ENCODE data around the gene DEDD. TPM values are rescaled to one million over a fixed set of nuclear protein-coding genes. Genes with fewer than 3 reads are reported as not detected.

Gene DEDD
- total and polyA plus RNA-seq, 2 of the 4 experiments (the other 2 are of a cell fraction): 40.2 to 47.9 TPM

GRCh38 chr1:161082996-161083747 is 49.3 kb downstream of the DEDD start:
- Histone ChIP-seq H4K8ac (ENCODE audit: low read depth in 2 of 2, low read length in 2 of 2) (peak overlapping the region; percentile 55 to 78), H3K9me3 (ENCODE audit: control insufficient read depth, insufficient read depth, low read length) (no peaks in the 10 kb centered on the region), H3K9me1 (ENCODE audit: insufficient read depth, low read length) (peaks cover 22% of the 10 kb centered on the region), H4K91ac (ENCODE audit: insufficient read depth, low read depth, low read length) (peak overlapping the region; percentile 69), H3K56ac (ENCODE audit: extremely low read depth, insufficient read depth, low read length) (no peak overlapping the region), H2BK20ac (ENCODE audit: low read depth, low read length) (peak overlapping the region; percentile 58; the same call in 1 of the 2 replicates), H3K4ac (ENCODE audit: low read depth, low read length) (peak overlapping the region; percentile 71), H3K23ac (ENCODE audit: low read depth, low read length) (no peak overlapping the region), H2AK5ac (ENCODE audit: low read depth, low read length) (peak overlapping the region; percentile 62; the same call in 1 of the 2 replicates), H2BK15ac (ENCODE audit: low read depth, low read length) (peak overlapping the region; percentile 8; the same call in 2 of the 3 replicates), H3K4me2 (ENCODE audit: low read depth, low read length) (no peak overlapping the region), H4K5ac (ENCODE audit: low read depth, low read length) (peak overlapping the region; percentile 28; the same call in 1 of the 2 replicates), H3K27me3 (ENCODE audit: control insufficient read depth, insufficient read depth, low read length) (no peaks in the 10 kb centered on the region), H4K20me1 (ENCODE audit: insufficient read depth, low read length) (no peaks in the 10 kb centered on the region), H3K27ac (ENCODE audit: insufficient read depth, low read length) (peak overlapping the region; percentile 24; the same call in 1 of the 2 replicates), H3K36me3 (ENCODE audit: control insufficient read depth, insufficient read depth, low read length) (no peaks in the 10 kb centered on the region), H3K4me1 (ENCODE audit: control insufficient read depth, insufficient read depth, low read length) (peaks cover 28% of the 10 kb centered on the region), H2BK5ac (ENCODE audit: low read depth, low read length, poor library complexity, severe bottlenecking) (peak overlapping the region; percentile 81), H3K4me3 (ENCODE audit: insufficient read depth, low read depth, low read length) (no peak overlapping the region), H2AFZ (replicated peaks; ENCODE audit: low read length, poor library complexity) (peak overlapping the region; percentile 92), H2BK120ac (ENCODE audit: low read depth, low read length) (peak overlapping the region; percentile 82; the same call in 1 of the 2 replicates), H3K14ac (replicated peaks; ENCODE audit: low read depth, low read length) (peak overlapping the region; percentile 65; the same call in 1 of the 2 replicates), H2AK9ac (replicated peaks; ENCODE audit: low read depth, low read length, poor library complexity) (peak overlapping the region; percentile 57), H3K9ac (ENCODE audit: low read depth, low read length) (no peak overlapping the region), H3K79me1 (ENCODE audit: low read depth in 1 of 2, low read length in 2 of 2) (no peaks in the 10 kb centered on the region), H3K18ac (ENCODE audit: low read depth, low read length) (peak overlapping the region; percentile 21; the same call in 1 of the 2 replicates)
- CTCF ChIA-PET: interaction anchor here (1.1 kb wide), 1 partner anchor 14 kb away, joined by 4 read pairs; no protein-coding TSS in a partner anchor
- ATAC-seq (ENCODE audit: low read depth): peak; percentile 89
- intact Hi-C loops (cut with micrococcal nuclease): loop anchor here (5.0 kb wide), 1 partner anchor 36 kb away; the partner anchor contains the start of gene USF1
- 47% methylated on average over 3 of the region's 8 CpGs; no CpG with 5 or more reads in 1 of the 2 experiments for WGBS, 2 experiments (ENCODE audit: extremely low coverage in 2 of 2, insufficient read length in 1 of 2)
- no TSS peak for BruUV-seq (replicated peaks)
- TF ChIP-seq BHLHE40 (IDR thresholded peaks at IDR 0.05; ENCODE audit: low read depth, low read length) (peak; percentile 70), MAFK (IDR thresholded peaks at IDR 0.05; ENCODE audit: low read depth, low read length) (no peak), SMC3 (IDR thresholded peaks at IDR 0.05; ENCODE audit: low read depth, low read length) (peak; percentile 10; the same call in 1 of the 2 replicates), FOS (IDR thresholded peaks at IDR 0.05; ENCODE audit: low read depth, low read length) (peak; percentile 81), MAZ (IDR thresholded peaks at IDR 0.05; ENCODE audit: borderline replicate concordance, low read depth, low read length) (peak; percentile 89), CEBPB (IDR thresholded peaks at IDR 0.05; ENCODE audit: low read depth, low read length) (peak; percentile 99)
- DNase-seq: peak; percentile 92
- dilution Hi-C loops (cut with HindIII; ENCODE audit: low sequenced_read_pairs, unreplicated experiment): no loop called here
- in situ Hi-C loops (cut with MboI; ENCODE audit: low sequenced_read_pairs): no loop called here
- POLR2A ChIA-PET (ENCODE audit: unreplicated experiment): no interaction called here
